Measurements from ENCODE around the gene ZNF14.
"Not testable (repeated sequence)": the region's sequence is repeated elsewhere in the genome, so short reads cannot be mapped to it uniquely, and the experiment has no call there.

The ZNF14 gene

DNA sequence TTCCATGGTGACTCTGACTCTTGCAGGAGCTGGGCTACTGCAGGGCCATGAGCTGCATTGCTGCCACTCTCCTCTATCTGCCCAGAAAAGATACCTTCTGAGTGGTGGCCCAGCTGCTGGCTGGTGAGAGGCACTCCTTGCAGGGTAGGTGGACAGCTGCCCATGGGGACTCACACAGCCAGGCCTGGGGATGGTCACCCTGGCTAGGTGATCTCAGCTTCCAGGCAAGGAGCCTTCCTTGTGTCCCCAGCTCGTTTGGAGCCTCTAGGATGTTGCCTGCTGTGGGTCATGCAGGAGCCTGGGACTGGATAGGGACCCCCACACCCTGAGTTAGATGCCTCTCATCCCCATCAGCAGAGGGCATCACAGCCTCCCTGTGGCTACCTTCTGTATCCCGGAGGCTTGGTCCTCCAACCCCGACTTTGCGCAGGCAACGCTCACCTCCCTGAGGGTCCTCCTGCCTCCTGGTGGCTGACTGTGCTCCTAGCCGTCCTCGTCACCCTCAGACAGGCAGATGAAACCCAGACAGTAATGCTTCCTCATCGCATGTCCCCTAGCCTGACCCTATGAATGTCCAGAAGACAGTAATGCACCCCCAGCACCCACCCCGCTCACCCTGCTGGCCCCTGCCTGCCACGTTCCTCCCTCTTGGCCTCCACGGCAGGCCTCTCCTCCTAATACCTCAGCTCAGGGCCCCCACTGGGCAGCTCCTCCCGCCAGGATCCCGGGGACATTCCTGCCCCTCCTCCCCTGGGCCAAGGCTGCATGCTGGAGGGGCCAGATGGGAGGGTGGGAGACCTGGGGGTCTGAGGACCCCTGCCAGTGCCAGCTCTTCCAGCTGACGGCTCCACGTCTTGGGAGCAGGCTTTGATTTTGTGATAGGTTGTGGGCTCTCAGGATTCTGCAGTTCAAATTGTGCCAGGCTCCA, 13.6 kb upstream of the ZNF14 start:
- DNase-seq (ENCODE audit: low read depth in 2 of 2) = no peak

DNA sequence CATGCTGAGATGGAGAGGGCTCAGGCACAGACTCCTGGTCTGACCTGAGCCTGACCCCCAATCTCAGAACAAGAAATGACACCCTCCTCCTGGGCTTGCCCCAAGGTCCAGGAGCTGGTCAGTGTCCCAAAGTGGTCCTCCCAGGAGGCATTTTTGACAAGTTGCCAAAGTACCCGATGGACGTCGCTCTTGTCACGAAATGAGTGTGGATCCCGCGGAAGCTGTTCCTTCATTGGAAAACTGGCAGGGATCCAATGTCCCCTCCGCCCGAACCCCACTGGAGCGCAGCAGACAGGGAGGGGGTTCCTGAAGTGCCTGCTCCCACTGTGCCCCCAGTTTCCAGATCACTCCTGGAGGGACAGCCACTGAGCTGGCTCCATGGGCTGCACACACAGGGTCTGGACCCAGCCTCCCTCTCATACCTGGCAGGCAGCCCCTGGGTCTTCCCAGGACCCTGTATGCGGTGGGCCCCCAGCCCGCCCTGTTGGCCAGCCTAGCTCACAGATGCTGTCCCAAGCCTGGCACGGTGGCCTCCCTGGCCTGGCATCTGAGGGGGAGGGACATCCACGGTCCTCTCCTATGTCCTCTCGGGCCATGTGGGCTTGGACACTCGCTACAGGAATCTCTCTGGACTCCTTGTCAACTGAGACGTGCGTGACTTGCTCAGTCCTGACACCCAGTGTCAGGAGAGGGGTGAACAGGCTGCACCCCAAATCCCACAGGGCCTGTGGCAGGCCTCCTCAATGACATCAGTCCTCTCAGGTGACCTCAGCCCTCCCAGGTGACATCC, 12.8 kb upstream of the ZNF14 start:
- DNase-seq (ENCODE audit: low read depth in 2 of 2) = no peak

DNA sequence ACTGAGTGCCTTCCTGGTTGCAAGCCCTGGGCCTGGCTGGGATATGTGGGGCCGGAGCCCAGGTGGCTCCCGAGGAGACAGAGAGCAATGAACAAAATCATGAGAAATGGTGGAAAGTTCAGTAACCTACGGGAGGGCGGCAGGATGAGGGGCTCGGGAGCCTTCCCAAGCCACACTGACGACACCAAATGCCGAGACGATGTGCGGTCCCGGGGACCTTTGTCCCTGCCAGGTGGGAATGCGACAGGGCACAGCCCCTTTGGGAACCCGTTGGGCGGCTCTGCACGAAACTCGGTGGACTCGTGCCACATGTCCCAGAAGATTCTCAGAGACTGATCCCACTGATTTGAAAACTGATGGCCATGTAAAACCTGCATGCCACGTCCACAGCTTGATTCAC, 11.7 kb upstream of the ZNF14 start:
- no peak for DNase-seq (ENCODE audit: low read depth in 2 of 2)

DNA sequence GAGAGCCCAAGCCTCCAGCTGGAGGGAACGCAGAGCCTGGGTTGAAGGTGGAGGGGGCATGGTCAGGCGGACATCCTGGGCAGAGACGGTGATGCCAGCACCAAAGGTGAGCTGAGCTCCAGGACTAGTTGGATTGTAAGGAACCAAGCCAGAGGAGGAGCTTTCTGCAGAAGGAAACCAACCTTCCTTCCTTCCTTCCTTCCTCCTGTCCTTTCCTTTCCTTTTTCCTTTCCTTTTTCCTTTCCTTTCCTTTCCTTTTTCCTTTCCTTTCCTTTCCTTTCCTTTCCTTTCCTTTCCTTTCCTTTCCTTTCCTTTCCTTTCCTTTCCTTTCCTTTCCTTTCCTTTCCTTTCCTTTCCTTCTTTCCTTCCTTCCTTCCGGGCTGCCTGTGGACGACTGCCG, 11.0 kb upstream of the ZNF14 start:
- not testable (repeated sequence) for DNase-seq (ENCODE audit: low read depth in 2 of 2)

DNA sequence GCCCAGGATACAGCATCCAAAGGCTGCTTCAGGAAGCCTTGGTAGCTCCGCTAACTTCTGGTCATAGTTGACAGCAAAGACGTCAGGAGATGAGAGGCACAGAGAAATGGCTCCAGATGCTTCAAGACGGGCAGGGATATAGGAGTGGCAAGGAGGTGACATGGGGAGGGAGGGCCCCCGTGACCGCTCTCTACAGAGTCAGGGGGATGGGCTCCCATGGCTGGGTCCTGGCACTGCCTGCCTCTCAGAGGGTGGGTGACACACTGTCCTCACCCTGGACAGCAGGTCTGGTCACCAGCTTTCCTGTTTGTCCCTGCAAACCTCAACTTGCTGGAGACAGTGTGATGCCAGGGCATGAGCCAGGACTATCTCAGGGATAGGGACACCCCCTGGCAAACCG, 10.3 kb upstream of the ZNF14 start:
- no peak for DNase-seq (ENCODE audit: low read depth in 2 of 2)

DNA sequence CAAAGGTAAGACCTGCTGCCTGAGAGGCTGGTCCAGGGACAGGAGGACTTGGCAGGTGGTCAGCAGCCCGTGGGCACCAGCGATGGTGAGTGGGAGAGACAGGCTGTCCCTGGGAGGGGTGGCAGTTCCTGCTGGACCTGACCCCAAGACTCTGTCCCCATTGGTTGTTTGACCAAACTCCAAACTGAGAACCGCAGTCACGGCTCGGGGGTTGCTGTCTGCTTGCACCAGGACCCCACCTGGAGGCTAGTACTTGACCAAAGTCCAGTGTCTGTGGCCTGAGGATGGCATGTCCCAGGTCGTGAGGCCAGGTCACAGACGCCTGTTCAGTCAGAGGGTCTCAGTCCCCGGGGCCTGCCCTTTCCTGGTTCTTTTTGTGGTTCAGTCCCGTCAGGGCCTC, 9.9 kb upstream of the ZNF14 start:
- no peak for DNase-seq (ENCODE audit: low read depth in 2 of 2)

DNA sequence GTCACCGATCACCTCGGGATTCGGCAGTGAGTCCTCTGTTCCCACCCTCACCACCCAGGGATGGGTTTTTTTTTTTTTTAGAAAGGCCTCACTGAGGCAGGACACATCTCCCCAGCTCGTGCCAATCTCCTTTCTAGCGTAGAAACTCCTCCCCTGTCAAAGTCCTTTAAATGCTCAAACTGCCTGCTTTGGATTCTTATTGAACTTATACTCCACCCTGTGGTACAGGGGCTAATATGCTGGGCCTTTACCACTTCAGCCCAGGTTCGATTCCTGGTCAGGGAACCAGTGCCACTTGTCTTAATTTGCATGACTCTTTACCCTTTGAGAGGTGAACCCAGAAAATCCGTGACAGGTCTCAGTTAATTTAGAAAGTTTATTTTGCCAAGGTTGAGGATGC, 8.3 kb upstream of the ZNF14 start:
- no peak for DNase-seq (ENCODE audit: low read depth in 2 of 2)

DNA sequence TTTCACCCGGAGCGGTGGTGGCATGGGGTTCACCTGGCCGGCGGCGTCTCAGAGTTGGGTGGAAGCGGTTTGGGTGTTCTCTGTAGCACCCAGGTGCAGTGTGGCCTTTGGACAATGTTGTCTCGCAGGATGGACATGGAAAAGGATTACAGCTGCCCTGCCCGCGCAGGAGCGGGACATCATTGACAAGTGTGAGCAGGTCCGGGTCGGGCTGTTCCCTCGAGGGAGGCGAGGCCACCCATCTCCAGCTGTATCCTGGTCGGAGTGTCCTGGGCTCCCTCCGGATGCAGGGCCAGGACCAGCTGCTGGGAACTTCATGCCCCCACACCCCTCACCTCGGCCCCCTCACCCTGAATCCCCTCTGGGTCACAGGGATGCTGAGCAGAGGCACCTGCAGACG, 7.8 kb upstream of the ZNF14 start:
- DNase-seq (ENCODE audit: low read depth in 2 of 2) = no peak

DNA sequence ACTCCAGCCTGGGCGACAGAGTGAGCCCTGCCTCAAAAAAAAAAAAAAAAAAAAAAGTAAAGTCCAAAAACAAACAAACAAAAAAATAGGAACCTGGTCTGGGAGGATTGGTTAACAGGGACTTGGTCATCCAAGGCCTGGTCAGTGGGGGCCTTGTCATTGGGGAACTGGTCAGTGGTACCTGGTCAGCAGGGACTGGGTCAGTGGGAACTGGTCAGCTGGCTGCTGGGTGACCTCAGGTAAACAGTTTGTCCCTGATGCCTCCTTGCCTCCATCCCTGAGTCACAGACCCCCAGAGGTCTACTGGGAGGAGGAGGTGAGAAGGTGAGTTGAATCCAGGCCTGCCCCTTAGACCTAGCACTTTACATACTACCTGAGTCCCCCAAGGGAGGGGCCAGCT, 5.7 kb upstream of the ZNF14 start:
- DNase-seq (ENCODE audit: low read depth in 2 of 2) = no peak

DNA sequence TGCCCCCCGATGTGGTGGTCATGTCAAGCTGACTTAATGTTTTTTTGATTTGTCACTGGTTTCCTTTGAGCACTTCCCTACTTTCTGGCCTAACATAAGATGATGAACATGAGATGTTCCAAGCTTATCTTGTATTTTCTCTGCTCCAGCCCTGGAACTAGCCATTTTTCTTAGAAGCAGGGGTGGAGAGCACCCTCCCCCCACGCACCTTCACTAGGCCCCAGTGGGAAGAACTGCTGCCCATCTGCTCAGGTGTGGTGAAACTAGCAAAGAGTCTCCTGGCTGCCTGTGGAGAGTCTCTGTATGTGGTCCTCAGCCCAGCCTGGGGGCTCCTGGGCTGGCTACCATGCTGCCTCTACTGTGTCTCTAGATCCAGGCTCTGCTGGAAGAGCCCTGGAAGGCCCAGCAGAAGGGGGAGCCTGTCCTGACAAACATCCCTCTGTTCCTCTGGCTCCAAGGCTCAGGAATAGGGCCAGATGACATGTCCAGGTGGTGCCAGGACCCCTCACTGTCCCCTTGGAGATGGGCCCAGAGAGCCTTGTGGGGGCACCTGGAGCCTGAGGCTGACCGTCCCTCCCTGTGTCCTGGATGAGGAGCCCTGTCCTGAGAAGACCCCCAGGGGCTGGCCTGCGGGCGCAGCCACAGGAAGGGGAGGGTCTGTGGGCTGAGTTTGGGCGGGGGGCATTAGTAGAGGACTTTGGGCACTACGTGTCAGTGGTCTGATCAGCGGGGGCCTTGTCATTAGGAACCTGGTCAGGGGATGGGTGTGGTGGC, 4.8 kb upstream of the ZNF14 start:
- no peak for DNase-seq (ENCODE audit: low read depth in 2 of 2)

DNA sequence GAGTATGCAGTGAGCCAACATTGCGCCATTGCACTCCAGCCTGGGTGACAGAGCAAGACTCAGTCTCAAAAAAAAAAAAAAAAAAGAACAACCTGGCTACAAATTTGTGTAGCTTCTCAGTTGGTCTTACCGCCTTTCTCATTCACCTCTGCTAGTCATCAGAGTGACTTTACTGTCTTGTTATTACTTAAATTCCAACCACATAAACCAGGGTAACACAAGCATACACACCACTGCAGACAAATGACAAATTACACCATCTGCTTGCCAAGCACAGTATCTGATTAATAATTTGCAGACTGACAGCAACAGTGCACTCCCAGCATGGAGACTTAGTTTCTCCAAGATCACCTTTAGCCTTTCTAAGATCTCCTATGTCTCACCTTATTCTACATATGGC, 11.0 kb downstream of the ZNF14 start:
- DNase-seq (ENCODE audit: low read depth in 2 of 2) = no peak

DNA sequence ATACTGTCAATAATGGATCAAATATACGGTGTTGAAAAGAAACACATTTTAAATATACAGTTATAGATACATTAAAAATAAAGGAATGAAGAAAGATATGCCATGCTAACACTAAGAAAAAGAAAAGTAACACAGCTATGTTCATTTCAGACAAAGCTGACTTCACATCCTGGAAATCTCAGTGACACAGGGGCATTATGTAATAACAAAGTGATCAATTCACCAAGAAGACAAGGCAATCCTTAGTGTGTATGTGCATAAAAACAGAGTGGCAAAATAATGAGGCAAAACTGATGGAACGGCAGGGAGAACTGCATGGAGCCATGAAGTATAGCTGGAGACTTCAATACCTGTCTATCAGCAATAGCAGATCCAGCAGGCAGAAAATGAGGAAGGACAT, 13.1 kb downstream of the ZNF14 start:
- DNase-seq (ENCODE audit: low read depth in 2 of 2) = no peak

DNA sequence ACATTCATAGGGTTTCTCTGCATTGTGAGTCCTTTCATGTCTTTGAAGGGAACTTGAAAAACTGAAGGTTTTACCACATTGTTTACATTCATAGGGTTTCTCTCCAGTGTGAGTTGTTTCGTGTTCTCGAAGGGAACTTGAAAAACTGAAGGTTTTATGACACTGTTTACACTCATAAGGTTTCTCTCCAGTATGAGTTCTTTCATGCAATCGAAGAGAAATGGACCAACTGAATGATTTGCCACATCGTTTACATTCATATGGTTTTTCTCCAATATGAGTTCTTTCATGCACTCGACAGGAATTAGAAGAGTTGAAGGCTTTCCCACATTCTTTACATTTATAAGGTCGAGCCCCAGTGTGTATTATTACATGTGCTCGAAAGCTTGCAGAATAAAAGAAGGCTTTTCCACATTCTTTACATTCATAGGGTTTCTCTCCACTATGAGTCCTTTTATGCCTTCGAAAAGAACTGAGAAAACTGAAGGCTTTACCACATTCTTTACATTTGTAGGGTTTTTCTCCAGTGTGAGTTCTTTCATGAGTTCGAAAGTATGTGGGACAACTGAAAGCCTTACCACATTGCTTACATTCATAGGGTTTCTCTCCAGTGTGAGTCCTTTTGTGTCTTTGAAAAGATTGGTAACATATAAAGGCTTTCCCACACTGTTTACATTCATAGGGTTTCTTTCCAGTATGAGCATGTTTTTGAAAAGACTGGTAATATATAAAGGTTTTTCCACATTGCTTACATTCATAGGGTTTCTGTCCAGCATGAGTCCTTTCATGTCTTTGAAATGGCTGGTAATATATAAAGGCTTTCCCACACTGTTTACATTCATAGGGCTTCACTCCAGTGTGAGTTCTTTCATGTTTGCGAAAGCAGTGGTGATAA, 20.7 kb downstream of the ZNF14 start:
- no peak for DNase-seq (ENCODE audit: low read depth in 2 of 2)

DNA sequence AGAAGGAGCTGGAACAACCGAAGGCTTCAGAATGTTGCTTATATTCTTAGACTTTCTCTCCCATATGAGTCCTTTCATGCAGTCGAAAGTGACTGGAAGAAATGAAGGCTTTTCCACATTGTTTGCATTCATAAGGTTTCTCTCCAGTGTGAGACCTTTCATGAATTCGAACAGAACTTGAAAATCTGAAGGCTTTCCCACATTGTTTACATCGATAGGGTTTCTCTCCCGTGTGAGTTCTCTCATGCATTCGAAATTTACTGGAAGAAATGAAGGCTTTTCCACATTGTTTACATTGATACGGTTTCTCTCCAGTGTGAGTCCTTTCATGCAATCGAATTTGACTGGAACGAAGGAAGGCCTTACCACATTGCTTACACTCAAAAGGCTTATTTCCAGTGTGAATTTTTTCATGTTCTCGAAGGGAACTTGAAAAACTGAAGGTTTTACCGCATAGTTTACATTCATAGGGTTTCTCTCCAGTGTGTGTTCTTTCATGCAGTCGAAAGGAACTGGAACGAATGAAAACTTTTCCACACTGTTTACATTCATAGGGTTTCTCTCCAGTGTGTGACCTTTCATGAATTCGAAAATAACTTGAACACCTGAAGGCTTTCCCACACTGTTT, 21.5 kb downstream of the ZNF14 start:
- no peak for DNase-seq (ENCODE audit: low read depth in 2 of 2)

DNA sequence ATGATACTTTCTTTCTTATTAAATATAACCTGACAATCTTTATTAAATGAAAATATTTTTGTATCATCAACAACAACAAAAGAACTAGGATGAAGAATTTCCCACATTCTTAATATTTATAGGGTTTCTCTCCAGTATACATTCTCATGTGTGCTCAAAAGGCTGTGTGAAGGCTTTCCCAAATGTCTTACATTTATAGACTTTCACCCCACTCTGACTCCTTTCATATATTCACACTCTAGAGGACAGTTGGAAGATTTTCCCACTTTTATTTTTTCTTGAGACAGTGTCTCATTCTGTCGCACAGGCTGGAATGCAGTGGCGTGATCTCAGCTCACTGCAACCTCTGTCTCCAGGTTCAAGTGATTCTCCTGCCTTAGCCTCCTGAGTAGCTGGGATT, 22.4 kb downstream of the ZNF14 start:
- no peak for DNase-seq (ENCODE audit: low read depth in 2 of 2)

DNA sequence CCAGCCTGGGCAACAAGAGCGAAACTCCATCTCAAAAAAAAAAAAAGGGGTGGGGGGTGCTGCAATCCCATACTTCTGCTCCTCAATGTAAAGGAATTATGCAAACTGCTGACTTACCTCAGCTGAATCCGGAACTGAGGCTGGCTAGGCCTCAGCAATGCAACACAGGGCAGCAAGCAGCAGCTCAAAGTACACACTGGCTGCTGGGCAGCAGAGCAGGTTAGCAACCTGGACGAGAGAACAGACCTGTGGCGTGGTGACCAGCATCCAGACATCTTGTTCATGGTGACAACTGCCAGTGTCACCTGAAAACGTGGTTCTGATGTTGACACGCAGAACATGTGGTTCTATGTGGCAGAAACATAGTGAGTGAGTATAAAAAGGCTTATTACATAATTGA, 28.1 kb downstream of the ZNF14 start:
- no peak for DNase-seq (ENCODE audit: low read depth in 2 of 2)

DNA sequence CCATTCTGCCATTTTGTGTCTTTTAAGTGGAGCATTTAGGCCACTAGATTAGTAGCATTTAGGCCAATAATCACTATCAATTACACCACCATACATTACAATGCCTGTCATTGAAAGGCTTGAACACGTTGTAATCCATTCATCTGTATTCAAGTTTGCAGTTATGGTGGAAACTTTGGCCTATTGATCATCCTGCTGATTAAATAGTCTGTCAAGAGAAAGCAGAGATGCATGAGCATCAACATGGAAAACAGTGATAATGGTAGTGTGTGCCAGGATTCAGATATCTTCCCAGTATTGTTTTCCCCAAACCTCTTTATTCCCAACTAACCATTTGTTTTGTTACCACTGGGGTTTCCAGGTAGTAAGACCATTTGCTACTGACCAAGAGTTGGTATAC, 32.4 kb downstream of the ZNF14 start:
- not testable (repeated sequence) for DNase-seq (ENCODE audit: low read depth in 2 of 2)

DNA sequence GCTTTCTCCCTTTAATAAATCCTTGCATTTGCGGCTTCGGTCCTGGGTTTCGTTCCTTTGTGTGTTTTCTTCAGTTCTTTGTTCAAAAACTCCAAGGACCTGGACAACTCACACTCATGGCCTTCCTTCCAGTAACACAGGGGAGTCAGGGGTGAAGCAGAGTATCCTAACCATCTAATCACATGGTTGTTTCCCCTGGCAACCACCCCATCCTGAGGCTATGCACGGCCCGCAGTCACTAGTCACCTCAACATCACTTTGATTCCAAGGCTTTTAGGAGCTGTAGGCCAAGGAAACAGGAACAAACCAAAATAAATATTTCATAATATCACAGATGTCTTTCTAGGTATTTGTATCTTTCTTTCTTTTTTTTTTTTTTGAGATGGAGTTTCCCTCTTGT, 35.3 kb downstream of the ZNF14 start:
- DNase-seq (ENCODE audit: low read depth in 2 of 2) = no peak

DNA sequence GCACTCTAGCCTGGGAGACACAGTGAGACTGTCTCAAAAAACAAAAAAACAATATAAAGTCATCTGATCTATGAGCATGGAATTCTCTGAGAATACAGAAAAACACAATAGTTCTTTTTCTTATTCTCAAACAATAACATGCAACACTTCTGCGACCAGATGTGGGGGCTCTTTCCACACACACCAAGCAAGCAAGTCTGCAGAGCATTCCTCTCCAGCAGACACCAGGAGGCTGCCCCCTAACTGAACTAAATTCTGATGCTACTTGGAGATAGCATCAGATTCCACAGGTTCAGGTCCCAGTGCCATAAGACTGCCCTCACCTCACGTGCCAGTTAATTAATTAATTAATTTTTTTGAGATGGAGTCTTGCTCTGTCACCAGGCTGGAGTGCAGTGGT, 36.5 kb downstream of the ZNF14 start:
- no peak for DNase-seq (ENCODE audit: low read depth in 2 of 2)

DNA sequence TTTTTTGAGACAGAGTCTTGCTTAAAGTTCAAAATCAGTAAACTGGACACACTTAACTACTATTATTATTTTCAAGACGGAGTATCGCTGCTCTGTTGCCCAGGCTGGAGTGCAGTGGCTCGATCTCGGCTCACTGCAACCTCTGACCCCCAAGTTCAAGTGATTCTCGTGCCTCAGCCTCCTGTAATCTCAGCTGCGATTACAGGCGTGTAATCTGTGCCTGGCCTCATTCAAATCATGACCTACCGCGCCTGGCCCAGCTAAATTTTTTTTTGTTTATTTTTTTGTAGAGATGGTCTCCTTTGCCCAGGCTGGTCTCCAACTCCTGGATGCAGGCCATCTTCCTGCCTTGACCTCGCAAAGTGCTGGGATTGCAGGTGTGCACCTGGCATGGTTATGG, 41.2 kb downstream of the ZNF14 start:
- no peak for DNase-seq (ENCODE audit: low read depth in 2 of 2)

DNA sequence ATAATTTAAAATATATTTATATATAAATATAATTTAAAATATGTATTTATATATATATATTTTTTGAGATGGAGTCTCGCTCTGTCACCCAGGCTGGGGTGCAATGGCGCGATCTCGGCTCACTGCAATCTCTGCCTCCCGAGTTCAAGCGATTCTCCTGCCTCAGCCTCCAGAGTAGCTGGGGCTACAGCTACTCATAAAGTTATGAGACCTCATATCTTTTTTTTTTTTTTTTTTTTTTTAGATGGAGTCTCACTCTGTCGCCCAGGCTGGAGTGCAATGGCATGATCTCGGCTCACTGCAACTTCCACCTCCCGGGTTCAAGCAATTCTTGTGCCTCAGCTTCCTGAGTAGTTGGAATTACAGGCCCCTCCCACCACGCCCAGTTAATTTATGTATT, 43.9 kb downstream of the ZNF14 start:
- not testable (repeated sequence) for DNase-seq (ENCODE audit: low read depth in 2 of 2)

Data from stimulated activated CD4-positive, alpha-beta T cell treated with anti-CD3 and anti-CD28 coated beads, Interleukin-15, amount 100 ng/mL, for 48 hours (primary cell).